HS-27A (cell line): Measurements from ENCODE around the gene CFAP46.
"Not testable (repeated sequence)": the region's sequence is repeated elsewhere in the genome, so short reads cannot be mapped to it uniquely, and the experiment has no call there.

ENCODE experiments used
- DNase-seq: peaks from one replicate; pipeline ENCODE4 v3.0.0-alpha.2; 2012; ENCODE audit warnings: low read depth, missing footprints

CFAP46 gene

DNA sequence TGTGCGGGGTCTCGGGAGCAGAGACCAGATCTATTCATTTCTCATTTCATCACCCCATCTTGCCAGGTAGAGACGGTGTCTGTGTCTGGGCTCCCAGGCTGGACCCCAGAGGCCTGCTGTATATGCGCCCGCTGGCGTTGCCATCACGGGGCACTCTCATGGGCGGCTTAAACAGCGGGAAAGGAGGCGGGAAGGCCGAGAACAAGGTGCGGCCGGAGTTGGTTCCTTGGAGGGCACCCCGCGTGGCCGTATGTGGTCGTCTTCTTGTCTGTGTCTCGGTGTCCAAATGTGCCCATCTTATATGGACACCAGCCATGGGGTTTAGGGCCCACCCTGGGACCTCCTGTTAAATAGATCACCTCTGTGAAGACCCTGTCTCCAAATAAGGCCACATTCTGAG is 2.1 kb upstream of the CFAP46 start:
- no peak for DNase-seq

GRCh38 chr10:132943791-132944404 is 1.5 kb upstream of the CFAP46 start:
- DNase-seq = no peak

GRCh38 chr10:132943058-132943790 is 854 bp upstream of the CFAP46 start:
- no peak for DNase-seq

DNA sequence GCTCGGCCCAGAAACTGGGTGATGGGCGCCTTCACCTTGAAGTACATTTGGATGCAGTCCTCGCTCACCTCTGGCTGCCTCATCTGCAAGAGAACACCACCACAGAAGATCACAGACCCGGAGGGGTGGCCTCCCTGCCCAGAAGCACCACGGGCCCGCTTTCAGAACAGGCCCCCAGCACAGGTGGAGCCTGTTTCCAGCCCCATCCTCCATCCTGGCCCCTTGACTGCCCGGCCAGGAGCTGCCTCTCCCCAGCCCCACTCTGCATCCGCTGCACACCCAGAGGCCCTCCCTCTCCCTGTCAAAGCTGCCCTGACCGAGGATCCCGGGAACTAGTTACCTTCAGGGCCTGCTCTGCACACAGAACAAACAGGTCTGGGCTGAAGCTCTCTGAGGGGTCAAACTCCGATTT is 724 bp downstream of the CFAP46 start:
- DNase-seq = no peak

DNA sequence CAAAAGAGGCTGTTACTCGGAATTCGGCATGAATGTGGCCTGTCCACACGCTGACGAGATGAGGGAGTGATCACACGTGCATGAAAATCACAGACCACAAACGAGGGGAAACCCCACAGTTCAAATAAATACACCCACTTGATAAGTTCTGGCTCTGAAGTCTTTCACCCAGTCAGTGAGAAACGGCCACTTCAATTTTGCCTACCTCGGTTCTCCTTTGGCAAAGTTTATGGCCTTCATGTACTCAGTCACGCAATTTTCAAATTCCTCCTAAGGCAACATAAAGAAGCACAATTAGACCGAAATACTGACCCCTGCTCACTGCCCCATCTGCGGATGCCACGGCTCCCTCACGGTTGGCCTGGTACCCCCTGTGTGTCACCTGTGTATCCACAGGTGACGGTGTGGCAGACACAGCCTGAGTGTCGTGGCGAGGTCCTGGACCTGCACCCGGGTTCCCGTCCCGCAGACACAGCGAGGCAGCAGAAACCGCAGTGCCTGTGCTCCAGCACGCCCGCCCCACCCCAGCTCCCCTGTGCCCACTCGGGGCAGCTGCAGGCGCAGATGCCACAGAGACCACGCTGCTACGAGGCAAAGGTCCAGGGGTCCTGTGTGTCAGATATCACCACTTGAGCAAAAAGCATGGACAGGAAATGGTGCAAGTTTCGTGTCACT is 1.4 kb downstream of the CFAP46 start:
- no peak for DNase-seq

- DNase-seq = no peak
Observed at GRCh38 chr10:132939957-132940790, 2.2 kb downstream of the CFAP46 start.

DNA sequence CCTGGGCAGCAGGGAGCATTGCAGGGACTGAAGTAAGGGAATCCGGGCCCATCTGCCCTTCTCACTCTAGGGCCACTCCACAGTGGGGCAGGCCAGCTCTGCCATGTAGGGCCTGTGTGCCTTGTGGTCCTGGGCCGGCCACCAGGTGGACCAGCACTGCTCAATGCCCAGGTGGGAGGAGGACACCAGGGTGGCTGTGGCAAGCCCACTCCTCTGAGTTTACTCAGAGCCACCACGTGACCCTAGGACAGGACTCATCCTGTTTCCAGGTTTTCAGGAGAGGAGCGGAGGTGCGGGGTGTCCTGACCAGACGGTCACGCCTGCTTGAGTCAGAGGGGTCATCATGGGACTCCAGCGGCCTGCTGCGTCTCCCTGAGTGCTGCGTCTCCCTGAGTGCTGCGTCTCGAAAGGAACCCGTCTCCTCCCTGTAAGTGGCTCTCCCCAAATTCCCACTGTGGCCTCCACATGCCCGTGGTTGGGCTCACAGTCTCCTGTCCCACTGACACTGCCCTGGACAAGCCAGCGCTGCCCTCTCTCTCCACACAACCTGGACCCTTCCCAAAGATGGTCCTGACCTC is 2.9 kb downstream of the CFAP46 start:
- no peak for DNase-seq

- no peak for DNase-seq
Observed at GRCh38 chr10:132938472-132939339, 3.7 kb downstream of the CFAP46 start.

DNA sequence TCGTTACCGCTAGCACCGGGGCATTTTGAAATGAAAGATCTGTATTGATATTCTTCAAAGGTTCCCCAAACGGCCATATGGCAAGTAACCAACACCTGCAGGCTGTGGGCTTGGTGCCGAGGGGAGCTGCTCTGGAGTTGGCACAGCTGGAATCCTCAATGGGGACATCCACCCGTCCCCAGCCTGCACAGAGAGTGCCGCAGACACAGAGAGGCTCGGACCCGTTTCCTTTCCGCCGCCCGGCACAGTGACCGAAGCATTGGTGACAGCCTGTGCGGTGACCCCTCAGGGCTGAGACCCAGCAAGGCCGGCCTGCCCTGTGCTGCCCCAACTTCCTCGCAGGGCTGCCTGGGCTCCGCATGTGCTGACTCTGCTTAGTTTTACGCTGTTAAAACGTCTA is 4.5 kb downstream of the CFAP46 start:
- DNase-seq = no peak

GRCh38 chr10:132934953-132935352 is 7.4 kb downstream of the CFAP46 start:
- no peak for DNase-seq

- DNase-seq = no peak
Observed at GRCh38 chr10:132933308-132934042, 8.9 kb downstream of the CFAP46 start.

DNA sequence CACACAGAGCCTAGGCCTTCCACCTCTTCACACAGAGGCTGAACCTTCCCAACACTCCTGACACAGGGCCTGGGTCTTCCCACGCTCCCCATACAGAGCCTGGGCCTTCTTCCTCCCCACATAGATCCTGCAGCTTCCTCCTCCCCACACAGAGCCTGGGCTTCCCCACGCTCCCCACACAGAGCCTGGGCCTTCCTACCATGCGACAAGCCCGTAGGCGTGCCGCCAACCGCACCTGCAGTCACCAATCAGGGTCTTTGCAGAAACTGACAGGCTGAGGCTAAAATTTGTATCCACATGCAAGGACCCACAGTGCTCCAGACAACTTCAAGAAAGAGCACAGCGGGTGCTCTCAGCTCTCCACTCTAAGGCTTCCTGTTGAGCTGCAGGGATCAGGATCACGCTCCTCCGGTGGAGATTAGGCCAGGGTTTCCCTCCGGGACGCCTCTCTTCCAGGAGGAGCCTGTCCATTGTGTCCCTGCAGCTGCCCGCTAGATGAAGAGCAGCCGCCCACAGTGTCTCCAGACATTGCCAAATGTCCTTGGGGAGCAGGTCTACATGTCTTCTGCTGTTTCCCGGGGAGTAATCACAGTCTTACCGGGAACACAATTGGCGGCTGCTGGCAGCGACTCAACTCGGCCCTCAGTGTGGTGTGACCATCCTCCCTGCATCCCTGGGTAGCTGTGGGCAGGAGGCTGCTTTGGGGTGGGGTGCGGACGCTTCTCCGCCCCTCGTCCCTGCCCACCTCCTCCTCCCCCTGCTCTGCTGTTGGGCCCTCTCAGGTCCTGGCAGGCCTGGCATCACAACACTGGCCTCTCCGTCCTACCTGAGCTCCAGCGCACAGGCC is 9.7 kb downstream of the CFAP46 start:
- DNase-seq = no peak

DNA sequence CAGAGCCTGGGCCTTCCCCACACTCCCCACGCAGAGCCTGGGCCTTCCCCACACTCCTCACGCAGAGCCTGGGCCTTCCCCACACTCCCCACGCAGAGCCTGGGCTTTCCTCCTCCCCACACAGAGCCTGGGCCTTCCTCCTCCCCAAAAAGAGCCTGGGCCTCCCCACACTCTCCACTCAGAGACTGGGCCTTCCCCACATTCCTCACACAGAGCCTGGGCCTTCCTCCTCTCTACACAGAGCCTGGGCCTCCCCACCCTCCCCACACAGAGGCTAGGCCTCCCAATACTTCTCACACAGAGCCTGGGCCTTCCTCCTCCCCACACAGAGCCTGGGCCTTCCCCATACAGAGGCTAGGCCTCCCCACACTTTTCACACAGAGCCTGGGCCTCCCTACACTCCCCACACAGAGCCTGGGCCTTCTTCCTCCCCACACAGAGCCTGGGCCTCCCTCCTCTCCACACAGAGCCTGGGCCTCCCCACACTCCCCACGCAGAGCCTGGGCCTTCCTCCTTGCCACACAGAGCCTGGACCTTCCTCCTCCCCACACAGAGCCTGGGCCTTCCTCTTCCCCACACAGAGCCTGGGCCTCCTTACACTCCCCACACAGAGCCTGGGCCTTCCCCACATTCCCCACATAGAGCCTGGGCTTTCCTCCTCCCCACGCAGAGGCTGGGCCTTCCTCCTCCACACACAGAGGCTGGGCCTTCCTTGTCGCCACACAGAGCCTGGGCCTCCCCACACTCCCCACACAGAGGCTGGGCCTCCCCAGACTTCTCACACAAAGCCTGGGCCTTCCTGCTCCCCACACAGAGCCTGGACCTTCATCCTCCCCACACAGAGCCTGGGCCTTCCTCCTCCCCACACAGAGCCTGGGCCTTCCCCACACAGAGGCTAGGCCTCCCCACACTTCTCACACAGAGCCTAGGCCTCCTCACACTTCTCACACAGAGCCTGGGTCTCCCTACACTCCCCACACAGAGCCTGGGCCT is 10.8 kb downstream of the CFAP46 start:
- not testable (repeated sequence) for DNase-seq

DNA sequence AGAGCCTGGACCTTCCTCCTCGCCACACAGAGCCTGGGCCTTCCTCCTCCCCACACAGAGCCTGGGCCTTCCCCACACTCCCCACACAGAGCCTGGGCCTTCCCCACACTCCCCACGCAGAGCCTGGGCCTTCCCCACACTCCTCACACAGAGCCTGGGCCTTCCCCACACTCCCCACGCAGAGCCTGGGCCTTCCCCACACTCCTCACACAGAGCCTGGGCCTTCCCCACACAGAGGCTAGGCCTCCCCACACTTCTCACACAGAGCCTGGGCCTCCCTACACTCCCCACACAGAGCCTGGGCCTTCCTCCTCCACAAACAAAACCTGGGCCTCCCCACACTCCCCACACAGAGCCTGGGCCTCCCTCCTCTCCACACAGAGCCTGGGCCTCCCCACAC is 11.7 kb downstream of the CFAP46 start:
- DNase-seq = not testable (repeated sequence)

DNA sequence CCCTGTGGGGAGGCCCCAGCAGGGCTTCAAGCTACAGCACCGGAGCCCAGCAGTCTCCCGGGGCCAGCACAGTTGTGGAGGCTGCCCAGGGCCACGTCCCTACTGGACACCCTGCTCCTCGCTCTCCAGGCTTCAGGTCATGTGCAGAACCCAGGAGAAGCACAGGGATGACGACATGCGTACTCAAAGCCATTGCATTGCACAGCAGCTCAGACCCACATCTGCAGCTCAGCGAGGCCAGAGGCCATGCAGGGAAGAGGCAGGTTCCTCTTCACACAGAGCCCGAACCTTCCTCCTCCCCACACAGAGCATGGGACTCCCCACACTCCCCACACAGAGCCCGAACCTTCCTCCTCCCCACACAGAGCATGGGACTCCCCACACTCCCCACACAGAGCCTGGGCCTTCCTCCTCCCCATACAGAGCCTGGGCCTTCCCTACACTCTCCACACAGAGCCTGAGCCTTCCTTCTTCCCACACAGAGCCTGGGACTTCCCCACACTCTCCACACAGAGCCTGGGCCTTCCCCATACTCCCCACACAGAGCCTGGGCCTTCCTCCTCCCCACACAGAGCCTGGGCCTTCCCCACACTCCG is 12.3 kb downstream of the CFAP46 start:
- no peak for DNase-seq

DNA sequence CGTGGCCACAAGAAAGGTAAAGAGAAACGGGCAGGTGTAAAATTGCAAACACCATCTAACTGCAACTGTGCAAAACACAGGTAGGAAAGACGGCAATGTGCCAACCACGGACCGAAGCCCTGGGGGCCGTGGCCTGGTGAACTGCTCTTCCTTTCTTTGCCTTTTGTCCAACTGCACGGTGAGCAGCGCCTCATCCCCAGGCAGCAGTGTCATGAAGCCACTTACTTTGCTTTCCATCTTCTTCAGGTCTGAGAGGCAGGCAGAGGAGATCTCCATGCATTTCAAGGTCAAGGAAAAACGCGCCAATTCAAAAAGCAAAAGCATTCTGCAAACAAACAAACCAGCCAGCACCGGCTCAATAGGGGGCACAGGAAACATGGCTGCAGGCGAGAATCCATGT is 12.9 kb downstream of the CFAP46 start:
- no peak for DNase-seq

GRCh38 chr10:132928261-132928660 is 14.1 kb downstream of the CFAP46 start:
- DNase-seq = no peak

- DNase-seq = no peak
Observed at GRCh38 chr10:132927824-132928223, 14.5 kb downstream of the CFAP46 start.
